ENCODE results near the gene MAP3K8.
"Not testable (repeated sequence)": the region's sequence is repeated elsewhere in the genome, so short reads cannot be mapped to it uniquely, and the experiment has no call there.

MAP3K8 gene

GRCh38 chr10:30422151-30422695 lies 11.8 kb upstream of the MAP3K8 start:
- DNase-seq (ENCODE audit: extremely low read depth in 1 of 2, low read depth in 1 of 2), result no peak

- DNase-seq (ENCODE audit: extremely low read depth in 1 of 2, low read depth in 1 of 2), result no peak
Measured at GRCh38 chr10:30422981-30423654, 10.9 kb upstream of the MAP3K8 start.

GRCh38 chr10:30423655-30424275 lies 10.2 kb upstream of the MAP3K8 start:
- DNase-seq (ENCODE audit: extremely low read depth in 1 of 2, low read depth in 1 of 2), result not testable (repeated sequence)

DNA sequence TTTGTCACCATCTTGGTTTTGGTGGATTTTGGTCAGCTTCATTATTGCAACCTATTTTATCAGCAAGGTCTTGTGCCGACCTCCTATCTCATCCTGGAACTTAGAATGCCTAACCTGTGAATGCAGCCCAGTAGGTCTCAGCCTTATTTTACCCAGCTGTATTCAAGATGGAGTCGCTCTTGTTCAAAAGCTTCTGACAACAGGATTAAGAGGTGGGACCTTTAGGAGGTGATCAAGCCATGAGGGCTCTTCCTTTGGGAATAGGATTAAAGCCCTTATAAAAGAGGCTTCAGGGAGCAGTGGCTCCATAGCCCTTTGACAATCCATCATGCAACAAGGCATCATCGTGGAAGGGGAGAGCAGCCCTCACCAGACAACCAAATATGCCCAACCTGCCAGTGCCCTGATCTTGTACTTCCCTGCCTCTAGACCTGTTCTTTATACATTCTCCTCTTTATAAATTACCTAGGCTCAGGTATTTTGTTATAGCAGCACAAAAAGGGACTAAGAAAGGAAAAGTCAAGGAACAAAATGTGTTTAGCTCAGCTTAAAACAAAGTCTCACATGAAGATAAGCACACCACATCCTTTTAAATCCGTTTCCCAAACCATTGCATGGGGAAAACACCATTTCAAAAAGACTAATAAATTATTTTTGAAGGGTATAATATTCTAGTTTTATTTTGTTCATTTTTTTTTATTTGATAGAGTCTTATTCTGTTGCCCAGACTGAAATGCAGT lies 8.5 kb upstream of the MAP3K8 start:
- DNase-seq (ENCODE audit: extremely low read depth in 1 of 2, low read depth in 1 of 2), result no peak

DNA sequence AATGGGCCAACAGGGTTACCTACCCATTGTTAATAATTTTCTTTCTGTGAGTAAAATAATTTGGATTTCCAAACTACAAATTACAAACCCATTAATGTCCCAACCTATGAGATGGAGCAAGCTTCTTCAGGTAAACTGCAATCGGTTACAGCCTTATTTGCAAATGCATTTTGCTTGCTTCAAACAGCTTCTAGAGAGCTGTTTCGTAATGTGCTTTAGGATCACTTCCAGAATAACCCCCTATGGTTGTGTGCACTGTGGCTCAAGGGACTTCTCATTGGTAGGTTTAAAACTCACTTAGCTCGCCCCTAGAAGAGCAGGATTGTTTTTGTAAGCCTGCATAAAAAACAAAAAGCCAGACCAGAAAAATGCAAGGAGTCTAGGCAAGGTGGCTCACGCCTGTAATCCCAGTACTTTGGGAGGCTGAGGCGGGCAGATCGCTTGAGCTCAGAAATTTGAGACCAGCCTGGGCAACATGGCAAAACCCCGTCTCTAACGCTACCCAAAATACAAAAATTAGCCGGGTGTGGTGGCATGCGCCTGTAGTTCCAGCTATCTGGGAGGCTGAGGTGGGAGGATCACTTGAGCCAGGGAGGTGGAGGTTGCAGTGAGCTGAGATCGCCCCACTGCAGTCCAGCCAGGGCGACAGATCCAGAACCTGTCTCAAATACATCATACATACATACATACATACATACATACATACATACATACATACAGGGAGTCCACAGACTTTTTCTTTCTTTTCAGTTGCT lies 3.3 kb upstream of the MAP3K8 start:
- no peak for DNase-seq (ENCODE audit: extremely low read depth in 1 of 2, low read depth in 1 of 2)

DNA sequence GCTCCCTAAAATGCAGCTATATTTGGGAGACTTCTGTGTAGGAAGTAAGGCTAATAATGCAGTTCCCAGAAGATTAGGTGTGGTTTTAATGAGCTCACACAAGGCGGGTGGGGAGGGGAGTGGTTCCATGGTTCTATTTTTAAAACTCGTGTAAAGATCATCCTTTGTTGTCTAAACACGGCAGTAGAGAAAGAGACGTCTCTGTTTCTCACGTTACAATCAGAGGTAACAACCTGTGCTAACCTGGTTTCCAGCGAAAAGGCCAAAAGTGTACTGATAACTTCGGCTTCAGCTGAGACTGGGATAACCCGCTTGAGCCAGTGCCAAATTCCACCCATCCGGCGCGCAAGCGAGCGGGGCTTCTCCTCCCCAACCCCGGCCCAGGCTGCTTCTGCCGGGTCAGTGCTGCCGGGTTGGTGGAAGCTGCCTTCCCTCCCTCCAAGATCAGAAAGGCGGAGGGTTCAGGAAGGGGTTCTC lies 2.5 kb upstream of the MAP3K8 start:
- no peak for DNase-seq (ENCODE audit: extremely low read depth in 1 of 2, low read depth in 1 of 2)

GRCh38 chr10:30432622-30433305 lies 1.2 kb upstream of the MAP3K8 start:
- DNase-seq (ENCODE audit: extremely low read depth in 1 of 2, low read depth in 1 of 2), result no peak

GRCh38 chr10:30433306-30433729 lies 666 bp upstream of the MAP3K8 start:
- no peak for DNase-seq (ENCODE audit: extremely low read depth in 1 of 2, low read depth in 1 of 2)

DNA sequence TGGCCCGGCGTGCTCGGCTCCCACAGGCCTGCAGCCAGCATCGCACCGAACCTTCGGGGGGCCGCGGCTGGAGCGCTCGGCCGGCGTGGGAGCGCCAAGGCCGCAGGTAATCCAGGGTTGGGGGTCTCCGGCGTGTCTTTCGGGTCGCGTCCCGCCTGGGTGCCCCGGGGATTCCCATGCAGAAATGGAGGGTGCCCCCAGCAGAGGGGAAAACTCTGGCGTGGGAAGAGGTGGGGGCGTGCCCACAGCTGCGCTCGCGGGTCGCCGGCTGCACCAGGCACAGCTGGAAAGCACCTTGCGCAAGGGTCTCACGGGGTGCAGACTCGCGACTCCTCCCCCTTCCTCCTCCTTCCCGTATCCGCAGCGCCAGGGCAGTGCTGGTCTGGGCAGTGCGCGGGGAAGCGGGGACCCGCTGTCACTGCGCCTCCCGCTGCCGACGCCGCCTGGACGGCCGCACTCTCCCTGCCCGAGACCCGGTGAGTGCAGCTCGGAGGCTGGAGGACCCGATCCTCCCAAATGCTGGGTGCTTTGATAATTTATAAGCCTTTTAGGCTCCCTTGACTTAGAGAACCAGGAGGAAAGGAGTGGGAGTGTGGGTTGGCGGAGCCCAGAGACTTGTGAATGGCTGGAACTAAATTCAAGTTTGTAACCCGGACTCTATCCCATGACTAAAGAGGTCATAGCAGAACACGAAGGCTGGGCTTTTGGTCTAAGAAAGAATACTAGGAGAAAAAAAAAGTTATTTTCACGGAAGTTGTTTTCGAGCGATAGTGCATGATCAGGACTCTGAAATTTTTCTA lies 489 bp downstream of the MAP3K8 start:
- peak; percentile 57 to 71 for DNase-seq (ENCODE audit: extremely low read depth in 1 of 2, low read depth in 1 of 2)

DNA sequence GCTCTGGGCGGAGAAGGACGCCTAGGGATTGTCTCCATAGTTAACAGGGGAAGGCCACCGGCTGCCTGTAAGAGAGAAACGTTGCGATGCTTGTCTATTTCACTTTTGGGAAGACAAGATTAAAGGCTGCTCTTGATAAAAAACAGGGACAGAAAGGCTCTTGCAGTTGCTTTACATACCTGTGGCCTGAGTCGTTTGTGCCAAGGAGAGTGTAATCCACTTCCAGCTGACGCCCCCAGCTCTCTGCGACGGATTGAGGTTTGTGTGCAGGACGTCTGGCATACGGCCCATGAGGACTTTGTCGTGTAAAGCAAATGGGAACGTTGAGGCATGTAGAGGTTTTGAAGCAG lies 1.1 kb downstream of the MAP3K8 start:
- no peak for DNase-seq (ENCODE audit: extremely low read depth in 1 of 2, low read depth in 1 of 2)

GRCh38 chr10:30435499-30436167 lies 1.6 kb downstream of the MAP3K8 start:
- DNase-seq (ENCODE audit: extremely low read depth in 1 of 2, low read depth in 1 of 2), result not testable (repeated sequence)

- DNase-seq (ENCODE audit: extremely low read depth in 1 of 2, low read depth in 1 of 2), result no peak
Measured at GRCh38 chr10:30436191-30436611, 2.2 kb downstream of the MAP3K8 start.

- no peak for DNase-seq (ENCODE audit: extremely low read depth in 1 of 2, low read depth in 1 of 2)
Measured at GRCh38 chr10:30436671-30437030, 2.7 kb downstream of the MAP3K8 start.

DNA sequence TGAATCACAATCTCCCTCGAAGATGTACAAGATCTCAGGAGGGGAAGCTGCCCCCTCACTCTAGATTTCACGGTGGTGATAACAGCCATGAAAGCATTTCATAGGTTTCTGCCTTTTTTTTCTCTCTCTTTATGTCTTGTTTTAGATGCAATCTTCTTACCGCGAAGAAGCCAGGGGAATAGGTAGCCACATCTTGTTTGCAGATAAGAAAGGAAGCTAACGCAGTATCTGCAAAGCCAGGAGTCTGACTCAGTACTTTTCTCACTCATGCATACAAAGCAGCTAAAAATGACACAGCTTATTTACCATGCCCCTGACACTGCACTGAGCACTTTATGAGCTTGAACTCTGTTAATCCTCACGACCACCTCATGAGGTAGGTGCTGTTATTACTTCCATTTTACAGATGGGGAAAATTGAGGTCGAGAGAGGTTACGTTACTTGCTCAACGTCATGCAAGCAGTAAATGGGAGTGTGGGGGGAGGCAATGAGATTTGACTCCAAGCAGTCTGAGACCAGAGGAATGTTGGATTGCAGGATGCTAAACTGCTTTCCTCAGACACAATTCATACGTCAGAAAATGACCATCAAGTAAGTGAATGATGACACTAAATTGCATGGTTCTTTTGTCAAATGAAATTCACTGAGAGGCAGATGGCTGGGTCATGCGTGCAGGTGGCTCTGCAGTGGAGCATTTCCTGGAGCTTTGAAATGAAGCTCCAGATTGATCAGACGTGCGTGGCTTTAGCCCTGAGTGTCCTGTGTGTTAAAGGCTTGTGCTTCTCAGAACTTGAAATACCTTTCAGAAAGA lies 3.3 kb downstream of the MAP3K8 start:
- DNase-seq (ENCODE audit: extremely low read depth in 1 of 2, low read depth in 1 of 2), result no peak

GRCh38 chr10:30438021-30438850 lies 4.3 kb downstream of the MAP3K8 start:
- no peak for DNase-seq (ENCODE audit: extremely low read depth in 1 of 2, low read depth in 1 of 2)

DNA sequence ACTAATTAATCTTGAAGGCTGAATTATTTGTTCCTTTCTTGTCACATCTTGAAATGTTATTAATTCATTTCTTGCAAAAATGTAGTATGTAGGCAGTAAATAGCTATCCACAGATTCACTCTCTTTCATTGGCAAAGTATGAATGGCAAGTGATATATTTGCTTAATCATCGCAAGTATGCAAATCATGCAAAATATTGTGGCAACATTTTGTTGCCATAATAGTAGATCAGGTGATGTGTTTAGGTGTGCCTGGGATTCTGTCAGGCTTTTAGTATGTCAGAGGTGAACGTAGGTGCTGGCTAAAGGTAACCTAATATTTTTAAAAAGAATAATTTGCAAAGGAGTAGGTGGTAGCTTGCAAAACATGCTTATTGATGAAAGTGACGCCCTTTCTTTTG lies 5.9 kb downstream of the MAP3K8 start:
- no peak for DNase-seq (ENCODE audit: extremely low read depth in 1 of 2, low read depth in 1 of 2)

- DNase-seq (ENCODE audit: extremely low read depth in 1 of 2, low read depth in 1 of 2), result no peak
Measured at GRCh38 chr10:30442019-30442606, 8.1 kb downstream of the MAP3K8 start.
